NCI-H2196 (cell line): ENCODE results near the gene GAB2.
A peak's percentile ranks its signal among the peaks of the same experiment; 100 is the strongest.

Experiments used
- DNase-seq: peaks from one replicate; lab custom pipeline; 2025; ENCODE audit not compliant: unreplicated experiment; lab: John Stamatoyannopoulos, UW

Gene GAB2

DNA sequence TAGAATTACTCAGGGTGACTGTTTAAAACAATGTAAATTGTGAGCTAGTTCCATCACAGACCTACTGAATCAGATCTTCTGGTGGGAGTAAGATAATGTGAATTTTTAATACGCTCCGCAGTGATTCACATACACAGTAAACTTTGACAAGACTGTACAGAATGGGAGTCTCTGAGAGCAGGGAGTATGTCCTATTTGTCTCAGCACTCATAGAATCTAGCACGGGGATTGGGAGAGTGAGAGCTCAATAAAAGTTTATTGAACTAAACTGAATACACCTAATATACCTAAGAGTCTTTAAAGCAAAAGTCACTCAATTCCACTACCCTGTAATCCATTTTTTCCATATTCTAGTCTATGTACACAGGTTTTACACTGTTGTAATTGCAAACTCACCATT, 11.2 kb upstream of the GAB2 start:
- DNase-seq = no peak

DNA sequence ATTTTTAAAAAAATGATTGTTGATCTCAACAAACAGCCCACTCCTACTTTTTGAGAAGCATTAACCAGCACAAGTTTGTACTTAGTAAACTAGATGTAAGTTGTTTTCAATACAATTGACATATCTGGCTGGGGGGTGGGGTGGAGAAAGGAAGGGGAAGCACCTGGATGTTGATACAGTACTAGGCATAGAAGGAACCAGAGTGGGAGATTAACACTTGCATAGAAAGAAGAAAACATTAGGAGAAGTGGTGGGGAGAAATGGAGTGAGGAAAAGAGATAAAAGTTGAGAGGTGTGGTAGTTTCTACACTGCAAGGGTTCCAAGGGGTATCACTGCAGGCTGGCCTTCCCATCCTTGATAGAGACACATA, 10.6 kb upstream of the GAB2 start:
- no peak for DNase-seq

DNA sequence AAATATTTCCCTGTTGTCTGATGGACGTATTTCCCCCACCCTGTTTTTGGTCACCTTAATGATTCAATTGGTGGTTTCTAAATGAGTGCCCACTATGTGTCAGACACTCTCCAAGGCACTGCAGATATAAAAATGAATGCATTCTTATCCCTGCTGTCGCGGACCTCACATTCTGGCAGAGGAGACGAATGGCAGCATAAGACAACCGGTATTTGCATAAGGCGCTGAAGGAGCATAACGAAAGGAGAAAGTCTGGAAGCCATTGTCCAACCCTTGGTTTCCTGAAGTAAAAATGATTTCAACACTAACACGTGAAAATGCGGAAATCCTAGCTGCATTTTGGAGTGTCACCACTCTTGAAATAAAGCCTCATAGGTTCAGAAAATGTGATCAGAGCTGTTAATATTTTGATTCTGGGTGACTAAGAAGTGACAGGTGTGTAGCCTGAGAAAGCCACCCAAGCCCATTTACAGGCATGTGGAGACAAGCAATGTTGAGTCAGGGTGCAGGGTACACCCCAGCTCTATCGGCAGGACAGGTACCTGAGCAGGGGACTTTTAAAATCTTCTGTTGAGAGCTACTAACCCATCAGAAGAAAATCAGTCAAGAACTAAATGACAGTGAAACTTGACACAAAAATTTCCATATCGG, 10.1 kb upstream of the GAB2 start:
- DNase-seq = no peak

DNA sequence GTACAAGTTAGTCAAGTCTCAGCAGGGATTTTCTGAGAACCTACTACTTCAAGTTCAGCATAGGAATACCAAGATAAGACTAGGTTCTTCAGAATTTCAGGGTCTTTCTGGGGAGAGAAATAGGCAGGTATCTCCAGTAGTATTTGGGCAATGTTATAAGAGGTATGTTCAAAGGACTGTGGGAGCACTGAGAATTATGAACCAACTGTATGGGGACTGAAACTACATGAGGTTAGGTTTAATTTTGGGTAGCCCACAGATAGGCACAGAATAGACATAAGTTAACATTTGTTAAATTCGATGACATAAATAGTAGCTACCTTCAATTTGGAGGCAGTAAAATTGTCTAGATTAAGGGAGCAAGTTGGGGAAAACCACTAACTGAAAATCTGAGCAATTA, 9.2 kb upstream of the GAB2 start:
- no peak for DNase-seq

DNA sequence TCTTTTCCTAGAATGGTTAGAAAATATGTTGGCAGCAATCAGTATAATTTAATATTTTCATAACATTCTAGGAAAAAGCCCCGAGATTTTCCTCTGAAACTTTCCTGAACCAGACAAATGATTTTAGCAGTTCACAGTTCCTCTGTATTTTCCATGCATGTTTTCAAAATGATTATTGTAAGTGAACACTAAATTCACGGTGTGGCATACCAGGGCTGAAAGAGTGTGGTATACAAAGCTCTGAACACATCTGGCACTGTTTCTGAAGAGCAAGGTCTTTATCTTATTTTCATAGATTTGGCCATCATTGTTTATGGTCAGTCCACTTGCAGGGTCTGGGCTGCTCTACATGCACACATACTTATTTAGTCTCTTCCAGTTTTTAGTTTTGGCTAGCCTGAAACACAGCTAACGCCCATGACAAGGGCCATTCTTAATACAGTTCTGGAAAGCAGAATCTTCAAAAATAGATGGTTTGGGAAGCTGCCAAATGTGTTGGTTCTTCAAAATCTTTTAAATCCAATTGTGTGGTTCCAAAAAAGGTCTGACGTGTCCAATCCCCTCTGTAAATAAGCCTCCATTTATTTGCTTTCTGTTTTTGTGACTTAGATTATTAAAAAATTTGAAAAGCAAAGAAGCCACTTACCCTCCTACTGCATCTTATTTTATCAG, 7.9 kb upstream of the GAB2 start:
- DNase-seq = no peak

DNA sequence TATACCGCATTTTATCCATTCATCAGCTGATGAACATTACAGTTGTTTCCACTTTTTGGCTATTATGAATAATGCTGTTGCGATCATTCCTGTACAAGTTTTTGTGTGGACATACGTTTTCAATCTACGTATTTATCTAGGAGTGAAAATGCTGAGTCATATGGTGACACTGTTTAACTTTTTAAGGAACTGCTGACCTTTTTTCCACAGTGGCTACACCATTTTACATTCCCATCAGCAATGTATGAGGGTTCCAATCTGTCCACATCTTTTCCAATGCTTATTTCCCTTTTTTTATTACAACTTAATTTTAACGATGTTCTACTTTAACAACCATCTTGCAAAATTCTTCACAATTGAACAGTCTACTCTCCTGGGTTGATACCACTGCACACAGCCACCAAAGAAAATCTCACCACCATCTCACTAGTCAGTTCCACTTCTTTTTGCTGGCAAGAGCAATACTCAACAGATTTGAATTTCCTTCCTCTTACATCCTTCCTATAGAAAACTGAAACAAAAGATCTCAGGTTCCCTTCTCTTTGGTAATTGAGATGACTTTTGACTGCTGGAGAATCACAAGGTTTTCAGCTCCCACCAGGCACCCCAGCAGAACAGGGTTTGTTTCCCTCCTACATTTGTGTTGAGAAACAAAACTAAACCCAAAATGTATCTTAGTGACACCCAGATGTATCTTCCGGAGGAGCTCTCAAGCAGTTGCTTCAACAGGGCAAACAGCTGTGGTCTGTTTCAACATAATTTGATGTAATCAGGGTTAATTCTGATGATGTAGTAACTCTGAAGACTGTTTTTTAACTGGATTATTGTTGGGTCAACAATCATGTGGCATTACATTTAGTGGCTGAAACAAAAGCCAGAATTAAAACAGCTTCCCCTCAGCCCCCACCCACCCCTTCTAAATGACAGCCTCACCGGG, 7.0 kb upstream of the GAB2 start:
- DNase-seq = no peak

DNA sequence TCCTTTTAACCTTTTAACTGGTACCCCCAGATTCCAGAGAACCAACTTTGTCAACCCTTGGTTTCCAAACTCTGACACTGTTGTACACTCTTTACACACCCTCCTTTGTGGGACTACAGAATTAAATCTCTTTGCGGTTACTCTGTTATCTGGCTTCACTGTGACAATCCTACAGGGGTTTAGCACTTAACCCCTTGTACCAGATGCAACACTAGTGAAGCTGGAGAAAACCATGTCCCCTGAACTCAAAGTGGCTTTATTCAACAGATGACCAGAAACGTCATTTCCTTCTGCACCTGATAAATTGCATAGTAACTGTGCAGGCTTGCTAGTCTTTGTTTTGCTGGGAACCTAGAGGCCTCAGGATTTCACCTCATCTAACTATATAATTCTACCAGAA, 5.6 kb upstream of the GAB2 start:
- no peak for DNase-seq

DNA sequence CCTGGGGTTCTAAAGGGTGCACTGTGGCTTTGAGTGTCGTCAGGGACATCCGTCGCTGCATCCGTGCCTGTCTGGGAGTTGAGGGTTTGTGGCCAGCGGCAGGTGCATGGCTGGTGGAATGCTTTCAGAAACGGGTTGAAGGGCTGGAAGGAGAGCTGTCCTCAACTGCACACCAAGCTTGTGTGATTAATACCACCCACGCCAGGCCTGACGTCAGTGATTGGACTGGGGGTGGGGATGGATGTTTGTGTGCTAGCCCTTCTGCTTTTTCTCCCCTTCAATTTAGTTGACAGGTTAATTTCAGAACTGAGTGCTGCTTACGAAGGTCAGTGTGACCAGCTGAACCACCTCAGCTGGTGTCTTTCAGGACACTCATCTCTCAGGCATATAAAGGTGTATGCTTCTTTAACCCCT, 3.2 kb upstream of the GAB2 start:
- DNase-seq = no peak

DNA sequence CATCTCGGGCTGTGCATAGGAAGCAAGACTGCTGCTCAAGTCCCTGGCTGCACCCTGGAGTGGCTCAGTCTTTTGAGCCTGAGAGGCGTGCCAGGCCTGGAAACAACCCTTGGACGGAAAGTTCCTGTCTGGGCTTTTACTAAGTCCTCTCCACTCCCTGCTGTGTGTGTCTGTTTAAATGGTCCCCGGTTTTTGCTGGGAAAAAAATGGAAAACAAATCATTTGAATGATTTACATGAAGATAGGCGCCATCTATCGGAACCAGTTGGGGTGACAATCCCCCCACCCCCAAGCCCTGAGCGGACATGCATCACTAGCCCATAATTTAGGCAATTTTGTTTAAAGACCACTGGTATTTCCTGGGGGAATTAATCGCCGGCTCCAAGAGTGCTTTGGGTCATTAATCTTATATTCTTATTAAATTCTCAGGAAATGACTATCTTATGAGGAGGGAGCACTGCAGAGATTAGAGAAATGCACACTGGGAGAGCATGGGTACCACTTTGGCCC, 2.7 kb upstream of the GAB2 start:
- peak; percentile 21 for DNase-seq

DNA sequence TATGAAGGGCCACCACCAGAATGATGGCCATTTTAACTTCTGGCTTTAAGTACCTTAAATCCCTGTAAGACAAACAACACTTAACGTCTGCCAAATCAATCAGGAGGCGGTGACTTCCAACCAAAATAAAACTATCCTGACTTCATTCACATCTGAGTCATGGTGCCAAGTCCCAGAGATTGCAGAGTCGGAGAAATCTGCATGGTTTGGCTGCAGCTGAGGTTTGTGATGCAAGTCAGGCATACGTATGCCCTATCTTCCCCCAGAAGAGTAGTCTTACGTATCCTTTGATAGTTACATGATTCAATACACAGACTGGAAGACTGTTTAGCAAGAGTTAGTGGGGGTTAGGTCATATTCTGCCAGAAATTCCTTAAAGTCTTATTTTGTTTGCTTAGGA, 1.7 kb upstream of the GAB2 start:
- no peak for DNase-seq

DNA sequence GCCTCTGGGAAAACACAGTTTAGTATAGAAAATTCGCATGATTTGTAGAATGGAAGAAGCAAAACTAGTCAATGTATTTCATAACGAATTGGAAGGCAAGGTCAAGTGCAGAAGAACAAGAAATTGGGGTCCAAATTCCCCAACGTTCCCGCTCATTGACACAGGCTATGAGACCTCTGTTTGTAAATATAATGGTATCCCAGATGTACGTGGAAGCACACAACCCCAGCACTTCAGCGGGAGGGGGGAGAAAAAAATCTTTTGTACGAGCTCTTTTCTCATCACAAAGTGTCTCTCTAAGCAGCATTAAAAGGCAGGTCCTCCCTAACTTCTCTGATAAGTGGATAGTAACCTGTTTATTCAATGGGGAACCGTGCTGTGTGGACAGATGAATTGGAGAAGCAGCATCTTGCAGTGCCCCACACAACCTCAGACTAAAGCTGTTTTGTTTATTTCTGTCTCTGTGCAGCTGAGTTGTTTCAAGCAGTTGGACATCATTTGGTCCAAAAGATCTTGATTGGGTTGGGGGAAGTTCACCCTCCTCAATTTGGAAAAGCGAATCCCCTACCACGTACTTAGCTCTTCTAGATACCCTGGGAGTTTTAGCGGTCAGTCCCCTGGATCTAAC, 1.1 kb upstream of the GAB2 start:
- DNase-seq = no peak

DNA sequence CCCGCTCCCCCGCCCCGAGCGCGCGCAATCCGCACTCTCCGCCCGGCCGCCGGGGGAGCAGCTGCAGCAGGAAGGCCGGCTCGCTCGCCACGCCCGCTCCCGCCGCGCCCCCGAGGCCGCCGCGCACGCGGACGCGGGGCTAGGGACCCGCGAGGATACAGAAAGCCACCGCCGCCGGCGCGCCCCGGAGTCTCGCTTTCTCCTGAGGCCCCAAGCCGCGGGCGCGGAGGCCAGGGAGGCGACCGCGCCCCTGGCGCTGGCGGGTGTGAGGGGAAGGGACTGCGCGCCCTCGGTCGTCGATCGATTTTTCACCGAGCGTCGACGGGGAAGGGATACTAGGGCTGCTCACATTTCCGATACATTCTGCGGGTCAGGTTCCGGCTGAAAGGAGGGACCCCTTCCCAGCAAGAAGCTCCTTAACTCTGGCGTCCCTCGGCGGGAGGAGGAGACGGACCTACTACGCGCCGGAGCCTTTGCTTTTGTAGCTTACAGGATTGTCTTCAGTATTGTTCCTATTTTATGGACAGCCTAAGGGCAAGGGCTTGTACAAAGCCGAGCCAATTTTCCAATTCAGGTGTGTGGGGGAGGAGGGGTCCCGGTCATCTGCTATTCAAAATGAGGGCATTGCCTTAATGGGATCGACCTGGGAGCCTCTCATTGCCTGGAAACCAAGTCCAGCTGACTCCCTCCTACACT, 416 bp upstream of the GAB2 start:
- peak; percentile 93 for DNase-seq

DNA sequence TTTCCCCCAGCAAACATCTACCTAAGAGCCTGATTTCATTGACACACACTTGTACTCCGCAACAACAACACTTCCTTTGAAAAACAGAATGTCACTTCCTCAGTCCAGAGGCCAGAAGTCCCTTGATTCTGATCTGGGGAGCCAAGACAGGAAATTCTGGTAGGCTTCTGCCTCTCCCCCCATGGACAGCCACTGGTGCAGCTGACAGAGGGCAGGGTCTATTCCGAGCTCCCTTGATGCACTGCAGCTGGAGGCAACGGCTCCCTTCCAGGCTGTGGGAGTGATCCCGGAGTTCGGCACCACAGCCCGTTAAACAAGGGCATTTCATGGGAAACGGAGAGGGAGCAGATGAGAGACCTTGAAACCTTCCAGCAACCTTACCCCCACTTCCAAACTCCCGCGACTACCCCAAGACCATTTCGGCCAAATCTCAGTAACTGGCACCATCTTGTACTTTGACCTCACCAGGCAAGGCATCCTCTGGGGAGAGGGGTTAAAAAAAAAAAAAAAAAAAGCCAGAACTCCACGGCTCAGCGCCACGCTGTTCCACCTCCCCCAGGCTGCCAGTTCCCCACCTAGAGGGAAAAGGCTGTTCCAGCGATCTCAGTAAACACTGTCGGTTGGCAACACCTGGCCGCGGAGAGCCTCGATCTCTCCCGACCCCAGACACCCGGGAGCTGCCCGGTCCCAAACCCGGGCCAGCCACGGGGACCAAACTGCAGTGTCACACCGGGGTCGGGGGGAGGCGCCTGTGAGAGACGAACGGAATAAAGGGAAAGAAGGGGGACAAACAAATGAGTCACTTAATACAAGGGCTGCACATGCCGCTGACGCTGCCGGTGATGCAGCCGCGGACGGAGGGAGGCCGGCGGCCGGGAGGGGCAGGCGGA, 1.1 kb downstream of the GAB2 start:
- peak; percentile 76 for DNase-seq

DNA sequence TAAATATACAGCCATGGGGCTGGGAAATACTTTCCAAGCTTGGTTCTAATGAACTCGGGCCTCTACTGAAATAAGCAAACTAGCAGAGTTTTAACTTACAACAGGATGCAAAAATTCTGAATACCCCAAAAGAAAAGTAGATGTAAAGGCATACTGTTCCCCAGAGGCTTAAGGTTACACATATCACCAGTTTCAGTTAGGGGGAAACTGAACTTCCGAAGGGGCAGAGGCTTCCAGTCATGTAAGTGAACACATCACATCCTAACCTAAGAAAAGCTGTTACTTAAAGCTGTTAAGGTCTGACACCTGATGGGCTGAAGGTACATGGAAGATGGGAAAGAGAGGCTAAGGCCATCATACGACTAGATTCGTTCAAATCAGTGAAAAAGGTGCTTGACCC, 2.3 kb downstream of the GAB2 start:
- no peak for DNase-seq

DNA sequence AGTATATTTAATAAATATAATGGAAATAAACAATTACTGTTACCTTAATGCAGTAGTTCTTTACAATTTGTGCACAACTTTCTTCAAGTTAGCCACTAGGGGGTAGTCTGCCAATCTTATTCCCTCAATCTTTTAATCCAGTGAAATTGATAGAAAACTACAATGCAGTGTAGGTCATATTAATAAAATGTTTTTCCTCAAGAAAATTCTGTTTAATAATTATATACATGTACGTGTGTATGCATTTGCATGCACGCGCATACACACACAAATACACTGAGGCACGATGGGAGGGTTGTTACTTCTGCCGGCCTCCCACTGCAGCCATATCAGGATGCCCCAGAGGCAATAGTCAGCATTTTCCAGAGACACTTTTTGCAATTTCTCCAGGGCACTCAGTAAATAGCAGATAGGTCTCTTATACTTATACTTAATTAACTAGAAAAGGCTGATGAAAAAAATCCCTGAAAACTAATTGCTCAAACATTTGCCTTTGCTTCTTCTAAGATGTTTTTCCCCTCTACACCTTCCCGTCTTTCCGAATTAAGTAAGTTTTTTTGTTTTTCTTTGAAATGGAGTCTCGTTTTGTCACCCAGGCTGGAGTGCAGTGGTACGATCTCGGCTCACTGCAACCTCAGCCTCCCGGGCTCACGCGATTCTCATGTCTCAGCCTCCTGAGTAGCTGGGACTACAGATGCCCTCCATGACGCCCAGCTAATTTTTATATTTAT, 3.1 kb downstream of the GAB2 start:
- DNase-seq = no peak

DNA sequence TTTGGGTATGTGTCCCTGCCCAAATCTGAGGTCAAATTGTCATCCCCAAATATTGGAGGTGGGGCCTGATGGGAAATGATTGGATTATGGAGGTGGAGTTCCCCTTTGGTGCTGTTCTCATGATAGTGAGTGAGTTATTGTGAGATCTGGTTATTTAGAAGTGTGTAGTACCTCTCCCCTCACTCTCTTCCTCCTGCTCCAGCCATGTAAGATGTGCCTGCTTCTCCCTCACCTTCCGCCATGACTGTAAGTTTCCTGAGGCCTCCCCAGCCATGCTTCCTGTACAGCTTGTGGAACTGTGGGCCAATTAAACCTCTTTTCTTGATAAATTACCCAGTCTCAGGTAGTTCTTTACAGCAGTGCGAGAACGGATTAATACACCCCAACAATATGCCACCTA, 9.0 kb downstream of the GAB2 start:
- no peak for DNase-seq

DNA sequence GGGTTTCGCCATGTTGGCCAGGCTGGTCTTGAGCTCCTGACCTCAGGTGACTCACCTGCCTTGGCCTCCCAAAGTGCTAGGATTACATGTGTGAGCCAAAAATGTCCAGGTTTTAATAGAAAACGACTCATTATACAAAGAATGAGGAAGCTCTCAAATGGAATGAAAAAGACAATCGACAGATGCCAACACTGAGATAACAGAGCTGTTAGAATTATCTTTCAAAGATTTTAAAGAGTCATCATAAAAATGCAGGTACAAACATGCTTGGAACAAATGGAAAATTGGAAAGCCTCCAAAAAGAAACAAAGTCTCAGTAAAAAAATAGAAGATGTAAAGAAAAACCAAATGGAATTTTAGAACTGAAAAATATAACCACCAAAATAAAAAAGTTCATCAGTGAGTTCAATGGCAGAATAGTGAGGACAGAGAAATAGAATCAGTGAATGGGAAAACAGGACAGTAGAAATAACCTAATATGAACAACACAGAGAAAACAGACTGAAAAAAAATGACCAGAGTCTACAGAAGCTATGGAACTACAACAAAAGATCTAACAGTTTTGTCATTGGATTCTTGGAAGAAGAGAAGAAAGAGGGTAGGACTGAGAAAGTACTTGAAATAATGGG, 10.9 kb downstream of the GAB2 start:
- no peak for DNase-seq

DNA sequence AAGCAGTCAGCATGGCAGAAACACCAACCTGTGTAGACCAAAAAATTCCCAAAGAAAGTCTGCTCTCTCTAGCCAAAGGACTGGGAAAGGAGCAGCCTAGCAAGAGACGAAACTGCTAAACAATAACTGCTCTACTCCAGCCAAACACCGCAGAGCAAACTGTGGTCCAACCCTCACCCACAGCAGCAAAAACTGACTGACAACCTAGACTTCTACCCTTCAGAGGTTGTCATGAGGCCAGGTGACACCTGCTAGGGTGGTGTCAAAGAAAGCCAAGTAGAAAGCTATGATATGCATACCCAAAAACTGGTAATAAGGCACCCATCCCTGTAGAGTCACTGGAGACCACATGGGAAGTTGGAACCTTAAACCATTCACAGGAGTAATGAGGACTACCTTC, 11.8 kb downstream of the GAB2 start:
- DNase-seq = no peak

DNA sequence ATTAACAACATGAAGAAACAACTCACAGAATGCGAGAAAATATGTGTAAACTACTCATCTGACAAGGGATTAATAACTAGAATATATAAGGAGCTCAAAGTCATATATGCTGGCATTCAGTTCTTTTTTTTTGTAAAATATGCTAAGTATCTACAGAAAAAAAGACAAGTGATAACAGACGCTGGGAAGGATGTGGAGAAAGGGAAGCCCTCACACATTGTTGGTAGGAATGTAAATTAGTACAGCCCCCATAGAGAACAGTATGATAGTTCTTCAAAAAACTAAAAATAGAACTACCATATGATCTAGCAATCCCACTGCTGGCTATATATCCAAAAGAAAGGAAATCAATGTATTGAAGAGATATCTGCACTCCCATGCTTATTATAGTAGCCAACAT, 13.8 kb downstream of the GAB2 start:
- no peak for DNase-seq
